GM18520 (cell line): ENCODE results near the gene SH3PXD2B.
"Not testable (repeated sequence)": the region's sequence is repeated elsewhere in the genome, so short reads cannot be mapped to it uniquely, and the experiment has no call there.

Experiments used
- ATAC-seq: cut with Tn5 transposase; IDR thresholded peaks from one replicate; pipeline ENCODE4 v1.9.1; 2021; ENCODE audit not compliant: unreplicated experiment

SH3PXD2B gene

GRCh38 chr5:172403817-172404216 is 50.5 kb downstream of the SH3PXD2B start:
- no peak for ATAC-seq

- ATAC-seq: no peak
Observed at GRCh38 chr5:172403189-172403796, 51.0 kb downstream of the SH3PXD2B start.

GRCh38 chr5:172402531-172403188 is 51.7 kb downstream of the SH3PXD2B start:
- ATAC-seq: no peak

- not testable (repeated sequence) for ATAC-seq
Observed at GRCh38 chr5:172402031-172402430, 52.3 kb downstream of the SH3PXD2B start.

GRCh38 chr5:172399826-172400225 is 54.5 kb downstream of the SH3PXD2B start:
- no peak for ATAC-seq

GRCh38 chr5:172399336-172399735 is 55.0 kb downstream of the SH3PXD2B start:
- ATAC-seq: no peak

GRCh38 chr5:172398645-172399044 is 55.7 kb downstream of the SH3PXD2B start:
- ATAC-seq: not testable (repeated sequence)

GRCh38 chr5:172396994-172397393 is 57.3 kb downstream of the SH3PXD2B start:
- not testable (repeated sequence) for ATAC-seq

GRCh38 chr5:172396220-172396619 is 58.1 kb downstream of the SH3PXD2B start:
- ATAC-seq: no peak

- no peak for ATAC-seq
Observed at GRCh38 chr5:172395483-172395882, 58.8 kb downstream of the SH3PXD2B start.

GRCh38 chr5:172389578-172390112 is 64.7 kb downstream of the SH3PXD2B start:
- ATAC-seq: no peak

- ATAC-seq: no peak
Observed at GRCh38 chr5:172388246-172388733, 66.0 kb downstream of the SH3PXD2B start.

GRCh38 chr5:172385707-172386106 is 68.6 kb downstream of the SH3PXD2B start:
- ATAC-seq: no peak

- ATAC-seq: no peak
Observed at GRCh38 chr5:172385010-172385563, 69.2 kb downstream of the SH3PXD2B start.

GRCh38 chr5:172383191-172383802 is 71.0 kb downstream of the SH3PXD2B start:
- no peak for ATAC-seq

- ATAC-seq: no peak
Observed at GRCh38 chr5:172380987-172381643, 73.2 kb downstream of the SH3PXD2B start.

GRCh38 chr5:172380301-172380986 is 73.9 kb downstream of the SH3PXD2B start:
- ATAC-seq: no peak

- ATAC-seq: no peak
Observed at GRCh38 chr5:172379481-172379880, 74.8 kb downstream of the SH3PXD2B start.

- no peak for ATAC-seq
Observed at GRCh38 chr5:172377856-172378255, 76.5 kb downstream of the SH3PXD2B start.

GRCh38 chr5:172377438-172377837 is 76.9 kb downstream of the SH3PXD2B start:
- no peak for ATAC-seq
